ENCODE measurements around the gene CLDN2. TPM values are rescaled to one million over a fixed set of nuclear protein-coding genes. Genes with fewer than 3 reads are reported as not detected.

CLDN2 gene
- total RNA-seq, 1 experiment from 2014 or later = not detected

DNA sequence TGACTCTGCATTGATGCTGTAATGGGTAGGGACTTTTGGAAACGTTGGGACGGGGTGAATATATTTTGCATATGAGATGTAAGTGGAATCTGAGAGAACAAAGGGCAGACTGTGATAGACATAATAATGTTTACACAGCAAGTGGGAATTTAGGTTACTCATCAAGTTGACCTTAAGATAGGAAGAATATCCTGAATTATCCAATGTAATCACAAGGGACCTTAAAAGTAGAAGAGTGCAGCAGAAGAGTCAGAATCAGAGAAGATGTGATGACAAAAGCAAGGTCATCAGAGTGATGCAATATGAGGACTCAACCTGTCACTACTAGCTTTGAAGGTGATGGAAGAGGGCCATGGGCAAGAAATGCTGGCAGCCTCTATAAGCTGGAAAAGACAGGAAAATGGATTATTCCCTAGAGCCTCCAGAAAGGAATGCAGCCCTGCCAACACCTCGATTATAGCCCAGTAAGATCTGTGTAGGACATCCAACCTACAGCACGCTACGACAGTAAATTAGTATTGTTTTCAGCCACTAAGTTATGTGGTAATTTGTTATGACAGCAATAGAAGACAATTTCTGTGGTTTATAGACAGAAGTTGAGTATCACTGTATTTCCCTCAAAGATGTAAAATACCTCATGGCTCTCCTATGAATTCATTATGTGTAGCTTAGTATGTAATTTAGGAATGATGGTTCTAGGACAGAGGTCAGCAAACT is 53.4 kb downstream of the CLDN2 start:
- H3K4me2 ChIP-seq (ENCODE audit: low read depth, low read length, poor library complexity, severe bottlenecking) = no peak overlapping the region
- H3K4me3 ChIP-seq (ENCODE audit: low read length) = no peak overlapping the region
- H3K27me3 ChIP-seq (ENCODE audit: low read length) = no peaks in the 10 kb centered on the region
- DNase-seq = no peak
- no peaks in the 10 kb centered on the region for H3K9me3 ChIP-seq (ENCODE audit: low read length)
- no peaks in the 10 kb centered on the region for H3K79me2 ChIP-seq (ENCODE audit: low read length)
- no peak overlapping the region for H3K27ac ChIP-seq (ENCODE audit: low read length)
- no peak overlapping the region for H3K9ac ChIP-seq (ENCODE audit: low read length)
- no peaks in the 10 kb centered on the region for H3K4me1 ChIP-seq (ENCODE audit: low read length)
- H3K36me3 ChIP-seq (ENCODE audit: insufficient read depth, low read length) = no peaks in the 10 kb centered on the region
- 0 out of 2 replicates have a peak, but pooled peaks cover 2% of the 10 kb centered on the region for H3K9me2 ChIP-seq (replicated peaks; ENCODE audit: insufficient read depth, low read length)
- no peak overlapping the region for H2AFZ ChIP-seq (ENCODE audit: low read length)
- H4K20me1 ChIP-seq (ENCODE audit: insufficient read depth, low read depth, low read length) = no peaks in the 10 kb centered on the region

DNA sequence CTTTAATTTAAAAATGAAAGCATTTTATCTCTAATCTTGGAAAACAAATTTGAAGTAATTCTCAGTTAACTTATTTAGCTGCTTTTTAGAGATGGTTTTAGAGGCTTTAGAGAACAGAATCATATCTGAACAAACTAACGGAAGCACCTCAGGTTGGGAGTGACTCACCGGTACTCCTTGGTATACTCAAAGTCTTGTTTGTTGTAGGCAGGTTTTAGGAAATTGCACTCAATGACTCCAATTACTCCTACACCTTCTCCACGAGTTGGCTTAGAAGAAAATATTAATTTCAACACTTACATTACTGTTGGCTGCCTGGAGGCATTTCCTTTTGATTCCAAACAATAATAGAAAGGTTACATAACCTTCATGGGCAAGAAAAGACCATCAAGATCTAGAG is 56.2 kb downstream of the CLDN2 start:
- H3K36me3 ChIP-seq (ENCODE audit: insufficient read depth, low read length) = no peaks in the 10 kb centered on the region
- no peak overlapping the region for H3K4me3 ChIP-seq (ENCODE audit: low read length)
- no peaks in the 10 kb centered on the region for H3K79me2 ChIP-seq (ENCODE audit: low read length)
- H3K27ac ChIP-seq (ENCODE audit: low read length) = no peak overlapping the region
- 0 out of 2 replicates have a peak, but pooled peaks cover 2% of the 10 kb centered on the region for H3K9me2 ChIP-seq (replicated peaks; ENCODE audit: insufficient read depth, low read length)
- no peaks in the 10 kb centered on the region for H3K4me1 ChIP-seq (ENCODE audit: low read length)
- no peak overlapping the region for H3K4me2 ChIP-seq (ENCODE audit: low read depth, low read length, poor library complexity, severe bottlenecking)
- no peak for DNase-seq
- H3K9ac ChIP-seq (ENCODE audit: low read length) = no peak overlapping the region
- H4K20me1 ChIP-seq (ENCODE audit: insufficient read depth, low read depth, low read length) = no peaks in the 10 kb centered on the region
- H3K9me3 ChIP-seq (ENCODE audit: low read length) = no peaks in the 10 kb centered on the region
- no peak overlapping the region for H2AFZ ChIP-seq (ENCODE audit: low read length)
- H3K27me3 ChIP-seq (ENCODE audit: low read length) = no peaks in the 10 kb centered on the region

Other genes with a start within 250 kb of the CLDN2 start
- not detected in 2 replicates for gene RNF128, start 193.7 kb upstream of the CLDN2 start, total RNA-seq (2014; rRNA removed; shearing (Covaris generic); ENCODE audit: low replicate concordance)
- gene TBC1D8B, start 117.7 kb upstream of the CLDN2 start, total RNA-seq (2014; rRNA removed; shearing (Covaris generic); ENCODE audit: low replicate concordance) = not detected in 2 replicates
- gene RIPPLY1, start 17.1 kb upstream of the CLDN2 start, total RNA-seq (2014; rRNA removed; shearing (Covaris generic); ENCODE audit: low replicate concordance) = not detected in 2 replicates
- gene MORC4, start 79.8 kb downstream of the CLDN2 start, total RNA-seq (2014; rRNA removed; shearing (Covaris generic); ENCODE audit: low replicate concordance) = 11.5 and 11.9 TPM in 2 replicates
- gene RBM41, start 198.4 kb downstream of the CLDN2 start, total RNA-seq (2014; rRNA removed; shearing (Covaris generic); ENCODE audit: low replicate concordance) = 15.6 and 22.0 TPM in 2 replicates